ENCODE data around the gene FASTKD1. TPM values are rescaled to one million over a fixed set of nuclear protein-coding genes. Genes with fewer than 3 reads are reported as not detected.
"Not testable (repeated sequence)": the region's sequence is repeated elsewhere in the genome, so short reads cannot be mapped to it uniquely, and the experiment has no call there.

The FASTKD1 gene
- total RNA-seq: 10 to 100 TPM in 3 of 4 donors, 1 to 10 TPM in 1; 8.2 to 22.4 (median 16.1) TPM

- Histone ChIP-seq H3K27ac (peak within 1 kb of the TSS; percentile 48), H3K4me1 (peaks cover 15% of the 10 kb centered on the region), H3K9me3 (no peaks in the 10 kb centered on the region), H3K4me3 (peak within 1 kb of the TSS; percentile 77), H3K27me3 (no peaks in the 10 kb centered on the region), H3K36me3 (no peaks in the 10 kb centered on the region)
- TF ChIP-seq EP300 (IDR thresholded peaks at IDR 0.05) (no peak), CTCF (IDR thresholded peaks at IDR 0.05) (no peak), POLR2AphosphoS5 (IDR thresholded peaks at IDR 0.05) (peak in 2 of 3 donors; percentile 31 to 67)
- 0% methylated on average over 27 of the region's 33 CpGs for WGBS
- peak; percentile 90 to 94 for DNase-seq (ENCODE audit: low spot score in 2 of 2)
Observed at GRCh38 chr2:169573160-169573973, at the start of gene FASTKD1. FASTKD1 (minus strand) TSS chr2:169573865; CDS start chr2:169572029, 1,836 bp downstream.

- Histone ChIP-seq H3K27me3 (no peaks in the 10 kb centered on the region), H3K9me3 (no peaks in the 10 kb centered on the region), H3K4me3 (no peak overlapping the region), H3K36me3 (peaks cover 53% of the 10 kb centered on the region), H3K27ac (no peak overlapping the region), H3K4me1 (no peaks in the 10 kb centered on the region)
- no peak for DNase-seq (ENCODE audit: low spot score in 2 of 2)
- TF ChIP-seq EP300 (IDR thresholded peaks at IDR 0.05) (no peak), CTCF (IDR thresholded peaks at IDR 0.05) (no peak), POLR2AphosphoS5 (IDR thresholded peaks at IDR 0.05) (no peak), POLR2A (IDR thresholded peaks at IDR 0.05) (no peak)
- 88% methylated on average over 4 of the region's 4 CpGs for WGBS
Observed at GRCh38 chr2:169623235-169623634, 49.6 kb upstream of the FASTKD1 start.

- no peak overlapping the region for H3K27ac ChIP-seq
- H3K4me1 ChIP-seq: no peaks in the 10 kb centered on the region
- no peaks in the 10 kb centered on the region for H3K27me3 ChIP-seq
- peaks cover 5% of the 10 kb centered on the region for H3K9me3 ChIP-seq
- DNase-seq (ENCODE audit: low spot score in 2 of 2): no peak
- H3K36me3 ChIP-seq: peaks cover 68% of the 10 kb centered on the region
- no peak for TF ChIP-seq POLR2A (IDR thresholded peaks at IDR 0.05)
- TF ChIP-seq POLR2AphosphoS5 (IDR thresholded peaks at IDR 0.05): no peak
- TF ChIP-seq CTCF (IDR thresholded peaks at IDR 0.05): no peak
- no peak for TF ChIP-seq EP300 (IDR thresholded peaks at IDR 0.05)
- 82% methylated on average over 1 of the region's 1 CpG for WGBS
- no peak overlapping the region for H3K4me3 ChIP-seq
Observed at GRCh38 chr2:169620509-169620908, 46.8 kb upstream of the FASTKD1 start.

GRCh38 chr2:169619946-169620345 lies 46.3 kb upstream of the FASTKD1 start:
- TF ChIP-seq POLR2A (IDR thresholded peaks at IDR 0.05): no peak
- TF ChIP-seq POLR2AphosphoS5 (IDR thresholded peaks at IDR 0.05): no peak
- no peak for TF ChIP-seq CTCF (IDR thresholded peaks at IDR 0.05)
- no peak for TF ChIP-seq EP300 (IDR thresholded peaks at IDR 0.05)
- WGBS: 44% methylated on average over 3 of the region's 3 CpGs
- Histone ChIP-seq H3K4me1 (no peaks in the 10 kb centered on the region), H3K27ac (no peak overlapping the region), H3K9me3 (peaks cover 5% of the 10 kb centered on the region), H3K27me3 (no peaks in the 10 kb centered on the region), H3K36me3 (peaks cover 74% of the 10 kb centered on the region), H3K4me3 (no peak overlapping the region)
- DNase-seq (ENCODE audit: low spot score in 2 of 2): no peak

GRCh38 chr2:169615982-169616381 lies 42.3 kb upstream of the FASTKD1 start:
- WGBS: 73% methylated on average over 1 of the region's 1 CpG
- not testable (repeated sequence) for H3K27ac ChIP-seq; H3K4me3 ChIP-seq; H3K4me1 ChIP-seq; H3K9me3 ChIP-seq; DNase-seq (ENCODE audit: low spot score in 2 of 2); H3K27me3 ChIP-seq
- H3K36me3 ChIP-seq: peaks cover 70% of the 10 kb centered on the region

All from suprapubic skin (tissue), 4 donors.